ENCODE results near the gene TSPEAR.

Gene TSPEAR

DNA sequence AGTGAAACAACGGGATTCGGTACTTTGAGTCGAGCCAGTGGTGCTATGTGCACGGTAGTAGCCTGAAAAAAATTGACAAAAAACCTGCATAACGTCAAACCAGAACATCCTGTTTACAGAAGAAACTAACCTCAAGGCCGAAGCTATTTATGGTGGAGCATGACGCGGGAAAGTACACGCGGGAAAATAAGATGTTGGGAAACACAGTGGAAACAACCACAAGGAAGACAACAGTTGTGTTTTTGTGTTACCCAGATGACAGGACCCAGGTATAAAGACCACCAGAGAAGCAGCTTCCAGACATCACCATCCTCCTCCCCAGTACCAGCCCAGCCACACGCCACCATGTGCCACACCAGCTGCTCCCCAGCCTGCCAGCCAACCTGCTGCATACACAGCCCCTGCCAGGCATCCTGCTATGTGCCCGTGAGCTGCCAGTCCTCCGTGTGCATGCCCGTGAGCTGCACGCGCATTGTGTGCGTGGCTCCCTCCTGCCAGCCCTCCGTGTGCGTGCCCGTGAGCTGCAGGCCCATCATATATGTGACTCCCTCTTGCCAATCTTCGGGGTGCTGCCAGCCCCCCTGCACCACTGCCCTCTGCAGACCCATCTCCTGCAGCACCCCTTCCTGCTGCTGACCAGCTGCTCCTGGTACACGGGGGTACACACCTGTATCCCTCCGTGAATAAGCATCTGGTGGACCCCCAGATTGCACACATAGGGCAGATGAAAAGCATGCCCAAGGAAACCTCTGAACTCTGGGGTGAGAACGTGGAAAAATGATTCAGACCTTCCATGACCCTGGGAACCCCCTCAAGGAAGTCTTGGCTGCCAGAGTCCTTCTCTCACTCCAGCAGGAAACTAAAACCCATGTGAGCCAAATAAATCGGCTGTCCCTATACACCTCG, 53.5 kb downstream of the TSPEAR start, which contains the start of gene KRTAP12-3:
Gene KRTAP12-3 (plus strand): TSS at position 298 of the 906 bp plus-strand sequence. CDS start 48 bp downstream, at position 346.
- H3K4me3 ChIP-seq (ENCODE audit: low read depth, low read length): no peak within 1 kb of the TSS
- no peak for DNase-seq (ENCODE audit: low read depth)
- TF ChIP-seq CTCF (IDR thresholded peaks at IDR 0.05; ENCODE audit: control insufficient read depth, extremely low read depth, insufficient read depth): no peak

DNA sequence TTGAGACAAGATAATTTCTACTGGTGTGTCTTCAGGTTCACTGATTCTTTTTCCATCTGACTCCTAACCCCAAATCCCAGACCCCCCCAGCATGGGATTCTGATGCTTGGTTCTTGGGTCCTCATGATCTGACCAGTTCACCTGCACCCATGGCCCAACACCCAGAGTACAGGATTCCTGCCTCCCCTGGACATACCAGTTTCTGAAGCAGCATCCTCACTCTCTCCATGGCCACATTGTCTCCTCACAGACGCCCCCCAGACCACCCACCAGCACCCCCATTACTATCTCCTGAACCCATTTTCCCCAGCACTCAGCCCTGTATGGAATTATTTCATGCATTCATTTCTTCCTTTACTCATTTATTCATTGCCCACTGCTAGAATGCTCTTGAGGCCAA, 54.5 kb downstream of the TSPEAR start:
- no peak overlapping the region for H3K4me3 ChIP-seq (ENCODE audit: low read depth, low read length)
- no peak for TF ChIP-seq CTCF (IDR thresholded peaks at IDR 0.05; ENCODE audit: control insufficient read depth, extremely low read depth, insufficient read depth)
- no peak for DNase-seq (ENCODE audit: low read depth)

DNA sequence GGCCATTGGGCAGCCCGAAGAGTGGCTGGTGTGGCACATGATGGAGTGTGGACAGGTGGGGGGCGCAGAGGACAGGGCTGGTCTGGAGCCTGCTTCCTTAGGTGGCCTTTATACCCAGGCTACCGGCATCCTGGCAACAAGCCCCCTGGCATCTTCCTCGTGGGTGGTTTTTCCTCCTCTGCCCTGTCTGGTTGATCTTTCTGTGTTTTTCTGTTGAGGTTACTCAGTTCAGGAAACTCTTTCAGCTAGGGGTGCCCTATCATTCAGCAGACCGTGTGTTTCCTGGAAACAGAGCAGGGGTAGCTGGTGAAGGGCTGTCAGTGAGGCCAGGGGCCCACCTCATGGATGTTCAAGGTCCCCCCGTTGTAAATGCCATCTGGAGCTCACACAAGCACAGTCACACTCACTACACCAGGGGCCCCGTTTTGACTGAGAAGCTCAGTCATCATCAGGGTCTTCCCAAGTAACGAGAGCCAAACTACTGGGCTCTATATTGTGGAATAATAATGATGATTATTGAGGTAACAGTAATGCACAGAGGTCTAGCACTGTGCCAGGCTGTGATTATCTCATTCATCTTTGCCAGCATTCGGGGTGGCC, 56.7 kb downstream of the TSPEAR start, which contains the start of gene KRTAP12-4:
Gene KRTAP12-4 (minus strand): TSS at position 84 of the 600 bp plus-strand sequence. CDS start 45 bp downstream, at position 39.
- DNase-seq (ENCODE audit: low read depth): no peak
- H3K4me3 ChIP-seq (ENCODE audit: low read depth, low read length): no peak within 1 kb of the TSS
- no peak for TF ChIP-seq CTCF (IDR thresholded peaks at IDR 0.05; ENCODE audit: control insufficient read depth, extremely low read depth, insufficient read depth)

DNA sequence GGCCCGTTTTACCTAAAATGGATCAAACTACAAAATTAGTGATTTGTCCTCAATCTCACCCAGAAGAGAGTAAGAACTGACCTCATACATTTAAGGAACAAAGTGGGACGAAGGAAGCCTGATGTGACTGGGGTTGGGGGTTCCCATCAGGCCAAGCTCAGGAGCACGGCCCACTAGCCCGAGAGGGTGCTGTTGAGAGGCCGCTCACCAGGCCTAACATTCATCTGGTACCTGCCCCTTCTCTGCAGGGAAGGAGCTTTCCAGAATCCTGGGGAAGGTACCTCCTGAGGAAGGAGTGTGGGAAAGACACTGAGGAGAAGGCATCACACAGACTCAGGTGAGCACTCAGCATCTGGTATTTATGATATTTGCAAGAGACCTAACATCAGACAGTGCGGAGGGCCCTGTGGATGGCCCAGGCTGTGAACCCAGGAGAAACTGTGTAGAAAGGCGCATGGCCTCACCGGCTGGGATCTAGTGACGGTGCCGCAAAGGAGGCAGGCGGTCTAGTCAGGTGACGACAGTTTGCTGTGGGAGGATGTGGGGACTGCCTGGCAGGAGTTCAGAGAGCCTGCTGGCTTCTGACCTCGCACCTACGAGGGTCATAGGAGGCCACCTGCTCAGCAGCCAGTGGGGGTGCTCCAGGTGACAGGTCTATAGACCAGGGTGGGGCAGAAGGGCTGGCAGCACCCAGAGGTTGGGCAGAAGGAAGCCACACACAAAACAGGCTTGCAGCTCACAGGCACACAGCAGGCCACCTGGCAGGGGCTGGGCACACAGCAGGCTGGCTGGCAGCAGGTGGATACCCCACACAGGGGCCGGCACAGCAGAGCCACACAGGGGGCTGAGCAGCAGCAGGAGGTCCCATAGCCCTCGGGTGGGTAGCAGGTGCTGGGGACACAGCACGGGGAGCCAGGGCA, 57.5 kb downstream of the TSPEAR start:
- TF ChIP-seq CTCF (IDR thresholded peaks at IDR 0.05; ENCODE audit: control insufficient read depth, extremely low read depth, insufficient read depth): no peak
- no peak overlapping the region for H3K4me3 ChIP-seq (ENCODE audit: low read depth, low read length)
- no peak for DNase-seq (ENCODE audit: low read depth)

DNA sequence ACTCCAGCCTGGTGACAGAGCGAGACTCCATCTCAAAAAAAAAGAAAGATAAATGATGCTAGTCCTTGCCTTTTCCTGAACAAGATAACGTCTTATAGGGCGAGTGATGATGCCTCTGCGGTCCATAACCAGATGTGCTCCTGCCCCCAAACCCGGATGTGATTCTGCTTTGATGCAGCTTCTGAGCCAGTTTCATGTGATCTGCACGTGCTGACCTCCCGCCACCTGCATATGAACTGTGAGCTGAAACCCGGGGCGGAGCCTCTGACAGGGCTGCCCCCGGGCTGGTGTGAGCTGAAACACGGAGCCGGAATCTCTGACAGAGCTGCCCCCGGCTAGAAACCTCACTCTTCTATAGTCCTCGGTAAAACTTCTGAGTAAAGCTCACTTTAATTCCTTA, 58.2 kb downstream of the TSPEAR start:
- TF ChIP-seq CTCF (IDR thresholded peaks at IDR 0.05; ENCODE audit: control insufficient read depth, extremely low read depth, insufficient read depth): no peak
- no peak for DNase-seq (ENCODE audit: low read depth)
- no peak overlapping the region for H3K4me3 ChIP-seq (ENCODE audit: low read depth, low read length)

DNA sequence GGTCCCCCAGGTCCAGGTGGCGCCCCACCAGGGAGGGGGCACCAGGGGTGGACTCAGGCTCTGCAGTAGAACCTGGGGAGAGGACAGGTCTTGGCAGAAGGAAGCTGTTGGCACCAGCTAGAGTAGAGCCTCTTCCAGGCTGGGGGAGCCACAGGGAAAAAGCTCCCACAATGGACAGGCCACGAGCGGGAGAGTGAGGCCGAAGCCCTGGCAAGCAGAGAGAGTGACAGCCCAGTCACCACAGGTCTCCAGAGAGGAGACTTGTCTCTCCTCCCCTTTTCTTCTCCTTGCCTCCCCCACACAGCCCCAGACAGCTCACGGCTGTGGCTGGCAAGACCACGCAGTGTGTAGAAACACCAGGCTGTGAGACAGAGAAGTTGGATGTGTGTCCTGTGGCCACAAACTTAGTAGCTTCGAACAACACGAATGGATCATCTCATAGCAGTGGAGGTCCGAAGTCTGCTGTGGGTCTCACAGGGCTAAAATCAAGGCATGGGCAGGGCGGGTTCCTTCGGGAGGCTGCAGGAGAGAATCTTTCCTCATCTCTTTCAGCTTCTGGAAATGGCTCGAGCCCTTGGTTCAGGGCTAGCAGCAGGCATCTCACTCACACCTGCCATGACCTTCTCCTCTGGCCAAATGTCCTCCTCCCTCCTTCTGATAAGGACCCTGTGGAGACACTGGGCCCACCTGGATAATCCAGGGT, 60.2 kb downstream of the TSPEAR start:
- no peak for TF ChIP-seq CTCF (IDR thresholded peaks at IDR 0.05; ENCODE audit: control insufficient read depth, extremely low read depth, insufficient read depth)
- no peak for DNase-seq (ENCODE audit: low read depth)
- no peak overlapping the region for H3K4me3 ChIP-seq (ENCODE audit: low read depth, low read length)

Measured in LNCaP clone FGC (cell line).